OCI-LY7 (cell line): Measurements from ENCODE around the gene GAB1. TPM values are rescaled to one million over a fixed set of nuclear protein-coding genes. Genes with fewer than 3 reads are reported as not detected.

ENCODE experiments used
- BruUV-seq: library from RNA; stranded (reverse); fragments of 400-500 nt; replicated peaks from 2 replicates; lab custom pipeline; 2021; lab: Mats Ljungman, UMichigan
- CTCF ChIA-PET: fragments of 300-600 bp; sonication (Branson Sonifier 250); formaldehyde crosslinking; loops from one replicate; lab custom pipeline; 2022; ENCODE audit warnings: antibody characterized with exemption; ENCODE audit not compliant: unreplicated experiment; lab: Charles Lee
- POLR2A ChIA-PET: fragments of 300-600 bp; sonication (Branson Sonifier 250); formaldehyde crosslinking; loops from one replicate; lab custom pipeline; 2022; ENCODE audit warnings: antibody characterized with exemption; lab: Charles Lee
- DNase-seq: peaks from one replicate; pipeline ENCODE4 v3.0.0-alpha.2; 2015; ENCODE audit warnings: low spot score
- H2AFZ ChIP-seq: fragments of 200-600 bp; sonication (generic), shearing (Covaris generic); 2 replicates; pipeline ENCODE4 v1.6.1; 2014; ENCODE audit warnings: mild to moderate bottlenecking, antibody characterized with exemption, low read length, moderate library complexity
- H3K27ac ChIP-seq: fragments of 200-600 bp; sonication (generic); 2 replicates; pipeline ENCODE4 v1.5.1; 2014; ENCODE audit warnings: mixed run types, low read depth, mild to moderate bottlenecking, moderate library complexity, low read length, inconsistent platforms; ENCODE audit not compliant: poor library complexity, severe bottlenecking
- H3K36me3 ChIP-seq: fragments of 200-600 bp; sonication (generic); 2 replicates; pipeline ENCODE4 v1.6.1; 2014; ENCODE audit warnings: mild to moderate bottlenecking, antibody characterized with exemption, low read length, moderate library complexity, mixed read lengths; ENCODE audit not compliant: insufficient read depth
- H3K4me1 ChIP-seq: fragments of 200-600 bp; sonication (generic); 2 replicates; pipeline ENCODE4 v1.5.1; 2014; ENCODE audit warnings: mild to moderate bottlenecking, low read length; ENCODE audit not compliant: insufficient read depth, poor library complexity, severe bottlenecking
- H3K4me2 ChIP-seq: fragments of 200-600 bp; sonication (generic); 2 replicates; pipeline ENCODE4 v1.6.1; 2014; ENCODE audit warnings: mild to moderate bottlenecking, low read length
- H3K4me3 ChIP-seq: fragments of 200-600 bp; sonication (generic); 2 replicates; pipeline ENCODE4 v1.5.1; 2014; ENCODE audit warnings: mild to moderate bottlenecking, low read depth, low read length; ENCODE audit not compliant: poor library complexity, severe bottlenecking
- H3K79me2 ChIP-seq: fragments of 200-600 bp; sonication (generic); 2 replicates; pipeline ENCODE4 v1.6.1; 2016; ENCODE audit warnings: low read depth, mild to moderate bottlenecking, low read length, moderate library complexity, mixed read lengths; ENCODE audit not compliant: insufficient read depth
- H3K9me2 ChIP-seq: fragments of 200-600 bp; sonication (generic); 2 replicates; pipeline ENCODE4 v1.6.1; 2016; ENCODE audit warnings: mild to moderate bottlenecking, low read length, mixed read lengths; ENCODE audit not compliant: insufficient read depth
- H3K9me3 ChIP-seq: fragments of 200-600 bp; sonication (generic); 2 replicates; pipeline ENCODE4 v1.6.1; 2014; ENCODE audit warnings: mild to moderate bottlenecking, mixed run types, low read length, mixed read lengths
- H4K20me1 ChIP-seq: fragments of 200-600 bp; sonication (generic); 2 replicates; pipeline ENCODE4 v1.6.1; 2014; ENCODE audit warnings: mild to moderate bottlenecking, antibody characterized with exemption, low read length, moderate library complexity, mixed read lengths; ENCODE audit not compliant: insufficient read depth
- CTCF ChIP-seq: fragments of 200-600 bp; sonication (generic); conservative IDR thresholded peaks from 2 replicates; pipeline ENCODE4 v1.5.1; 2014; ENCODE audit warnings: mild to moderate bottlenecking, antibody characterized with exemption, low read length, moderate library complexity, mixed read lengths
- EZH2phosphoT487 ChIP-seq: fragments of 200-600 bp; sonication (generic); IDR thresholded peaks from 2 replicates; pipeline ENCODE4 v1.6.1; 2018; ENCODE audit warnings: low read depth, borderline replicate concordance, mild to moderate bottlenecking, mixed run types, antibody characterized with exemption, low read length, moderate library complexity, mixed read lengths
- intact Hi-C: fragments of 100-400 bp; cut with micrococcal nuclease; formaldehyde crosslinking; loops from one replicate; pipeline ENCODE4 v1.10.0; 2022; ENCODE audit not compliant: unreplicated experiment
- total RNA-seq, 2 experiments: library from RNA; depleted of rRNA in 1 of 2; stranded (reverse); fragments of >200 nt in 1 of 2; shearing (Covaris generic) in 1 of 2; gene quantifications; 2 replicates each; pipeline ENCODE4 v1.2.3, GENCODE V29; 2014 to 2022

GAB1 gene
- total RNA-seq, 2 experiments from 2014 or later: 42.6 to 99.3 TPM

DNA sequence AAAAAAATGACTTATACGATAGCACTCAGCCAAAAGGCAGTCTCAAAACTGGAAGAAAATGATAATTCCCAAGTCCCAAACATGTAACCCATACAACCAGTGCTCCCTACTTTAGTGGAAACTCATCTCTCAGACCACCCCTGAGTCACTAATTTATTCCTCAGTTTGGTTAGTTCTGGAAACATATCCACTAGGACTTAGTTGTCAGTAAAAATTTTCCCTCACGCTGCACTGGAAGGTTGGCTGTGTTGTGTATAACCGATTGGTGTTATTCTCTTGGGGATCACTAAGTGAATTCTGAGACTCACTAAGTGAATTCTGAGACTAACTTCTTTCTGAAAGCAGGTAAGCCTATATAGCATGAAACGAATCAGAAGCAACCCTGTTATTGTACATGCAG is 48.5 kb upstream of the GAB1 start:
- BruUV-seq: no TSS peak
- no peak overlapping the region for H3K27ac ChIP-seq

GRCh38 chr4:143289370-143289769 is 47.3 kb upstream of the GAB1 start:
- no peaks in the 10 kb centered on the region for H3K9me2 ChIP-seq
- no peaks in the 10 kb centered on the region for H3K9me3 ChIP-seq
- H3K27ac ChIP-seq: no peak overlapping the region
- H3K36me3 ChIP-seq: no peaks in the 10 kb centered on the region
- H3K4me1 ChIP-seq: no peaks in the 10 kb centered on the region
- intact Hi-C loops: no loop called here
- DNase-seq: peak; percentile 12
- TF ChIP-seq EZH2phosphoT487 (no peak), CTCF (no peak)
- H2AFZ ChIP-seq: no peak overlapping the region
- H4K20me1 ChIP-seq: no peaks in the 10 kb centered on the region
- H3K4me2 ChIP-seq: no peak overlapping the region
- POLR2A ChIA-PET: interaction anchor here (1.6 kb wide), 2 partner anchors 8 to 22 kb away, joined by 3 to 4 read pairs; no protein-coding TSS in a partner anchor
- no peaks in the 10 kb centered on the region for H3K79me2 ChIP-seq
- no peak overlapping the region for H3K4me3 ChIP-seq
- BruUV-seq: no TSS peak
- CTCF ChIA-PET: no interaction called here

More for the DNA sequence above, 48.5 kb upstream of the GAB1 start:
- Histone ChIP-seq H3K4me1 (no peaks in the 10 kb centered on the region), H3K4me3 (no peak overlapping the region), H4K20me1 (no peaks in the 10 kb centered on the region), H3K9me2 (no peaks in the 10 kb centered on the region), H3K4me2 (no peak overlapping the region), H3K9me3 (no peaks in the 10 kb centered on the region), H3K36me3 (no peaks in the 10 kb centered on the region), H2AFZ (no peak overlapping the region), H3K79me2 (no peaks in the 10 kb centered on the region)
- no peak for DNase-seq
- ChIA-PET POLR2A (interaction anchor here (0.6 to 1.6 kb wide), 4 partner anchors 13 to 103 kb away, joined by 3 to 7 read pairs (median 4); no protein-coding TSS in a partner anchor), CTCF (no interaction called here)
- intact Hi-C loops: no loop called here
- TF ChIP-seq EZH2phosphoT487 (no peak), CTCF (no peak)

DNA sequence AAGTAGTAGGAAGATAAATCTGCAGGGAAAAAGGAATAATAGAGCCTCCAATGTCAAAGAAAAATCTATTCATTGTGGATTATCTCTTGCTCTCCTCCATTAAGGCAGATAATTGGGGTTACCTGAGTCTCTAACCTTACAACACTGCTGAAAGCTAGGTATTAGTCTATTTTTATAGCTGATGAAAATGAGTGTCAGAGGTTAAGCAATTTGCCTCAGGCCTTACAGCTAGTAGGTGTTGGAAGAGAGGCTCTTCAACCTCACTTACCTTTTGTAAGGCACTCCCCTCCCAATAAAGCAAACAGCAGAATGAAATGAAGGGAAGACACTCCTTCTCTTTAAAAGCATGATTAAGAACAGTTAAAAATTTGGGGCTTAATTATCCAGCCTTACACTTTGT is 45.4 kb upstream of the GAB1 start:
- intact Hi-C loops: no loop called here
- POLR2A ChIA-PET: interaction anchor here (0.6 to 1.0 kb wide), 5 partner anchors 11 to 100 kb away, joined by 3 read pairs; no protein-coding TSS in a partner anchor
- H4K20me1 ChIP-seq: no peaks in the 10 kb centered on the region
- H2AFZ ChIP-seq: no peak overlapping the region
- no peaks in the 10 kb centered on the region for H3K36me3 ChIP-seq
- no peak overlapping the region for H3K4me3 ChIP-seq
- H3K79me2 ChIP-seq: no peaks in the 10 kb centered on the region
- no TSS peak for BruUV-seq
- CTCF ChIA-PET: no interaction called here
- H3K4me2 ChIP-seq: no peak overlapping the region
- no peaks in the 10 kb centered on the region for H3K9me3 ChIP-seq
- no peaks in the 10 kb centered on the region for H3K9me2 ChIP-seq
- no peak for TF ChIP-seq CTCF
- no peak for TF ChIP-seq EZH2phosphoT487
- H3K4me1 ChIP-seq: no peaks in the 10 kb centered on the region
- no peak for DNase-seq
- H3K27ac ChIP-seq: no peak overlapping the region
